GM23248 (cell line): Measurements from ENCODE around the gene TNRC6C.

ENCODE experiments used
- EZH2 ChIP-seq: fragments of 200-600 bp; sonication (generic); IDR thresholded peaks from 2 replicates; pipeline ENCODE4 v1.6.1; 2018; ENCODE audit warnings: antibody characterized with exemption, mild to moderate bottlenecking; ENCODE audit not compliant: insufficient read depth, poor library complexity, severe bottlenecking
- EZH2phosphoT487 ChIP-seq: fragments of 200-600 bp; sonication (generic); IDR thresholded peaks from 2 replicates; pipeline ENCODE4 v1.6.1; 2018; ENCODE audit warnings: antibody characterized with exemption, moderate library complexity, mild to moderate bottlenecking, low read depth; ENCODE audit not compliant: insufficient read depth

DNA sequence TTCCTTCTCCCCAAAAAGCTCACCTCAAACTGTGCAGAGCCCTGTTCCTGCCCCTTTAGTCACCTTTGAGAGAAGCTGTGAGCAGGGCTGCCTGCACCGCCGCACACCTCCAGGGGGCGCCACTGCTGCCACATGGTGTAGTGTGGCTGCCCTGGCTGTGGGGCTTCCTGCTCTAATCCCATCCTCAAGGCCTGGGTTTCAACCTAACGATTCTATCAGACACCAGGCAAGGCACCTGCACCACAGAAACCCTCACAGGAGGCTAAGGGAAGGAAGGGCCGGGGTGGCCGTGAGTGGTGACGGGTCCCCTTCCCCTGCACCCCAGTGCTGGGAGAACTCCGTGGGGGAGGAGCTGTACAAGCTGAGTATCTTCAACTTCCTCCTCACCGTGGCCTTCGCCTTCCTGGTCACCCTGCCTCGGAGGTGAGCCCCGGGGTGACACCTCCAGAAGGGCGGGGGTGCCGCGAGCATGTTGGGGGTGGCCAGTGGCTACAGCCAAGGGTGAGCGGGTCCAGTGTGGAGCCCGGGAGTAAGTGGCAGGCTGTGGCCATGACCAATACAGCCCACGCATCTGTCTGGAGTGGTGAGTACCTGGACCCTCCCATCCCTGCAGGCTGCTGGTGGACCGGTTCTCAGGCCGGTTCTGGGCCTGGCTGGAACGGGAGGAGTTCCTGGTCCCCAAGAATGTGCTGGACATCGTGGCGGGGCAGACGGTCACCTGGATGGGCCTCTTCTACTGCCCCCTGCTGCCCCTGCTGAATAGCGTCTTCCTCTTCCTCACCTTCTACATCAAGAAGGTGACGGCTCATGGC lies 179.1 kb downstream of the TNRC6C start:
- TF ChIP-seq EZH2phosphoT487 (no peak), EZH2 (no peak)
